ENCODE data around the gene CCDC12. TPM values are rescaled to one million over a fixed set of nuclear protein-coding genes. Genes with fewer than 3 reads are reported as not detected.

Gene CCDC12
- total and polyA plus RNA-seq, 9 of the 15 experiments (the other 6 are each of a cell fraction or from before 2014, with no cell fraction given) = 8.9 to 201 (median 86.9) TPM

- peak in 1 of 2 experiments; percentile 60; a peak in 1 of 4 replicates for TF ChIP-seq ZNF639 (CRISPR knock-in tag; conservative IDR thresholded peaks at IDR 0.05 in 1 of 2, IDR thresholded peaks at IDR 0.05 in 1 of 2)
- TF ChIP-seq TCFL5 (CRISPR knock-in tag; conservative IDR thresholded peaks at IDR 0.05) = no peak
- TF ChIP-seq CREBBP (IDR thresholded peaks at IDR 0.05; ENCODE audit: low read depth, low read length) = no peak
- TF ChIP-seq SP2 (IDR thresholded peaks at IDR 0.05; ENCODE audit: extremely low read depth, low read depth, low read length, poor library complexity, severe bottlenecking) = no peak
- TF ChIP-seq, protein P1, sequence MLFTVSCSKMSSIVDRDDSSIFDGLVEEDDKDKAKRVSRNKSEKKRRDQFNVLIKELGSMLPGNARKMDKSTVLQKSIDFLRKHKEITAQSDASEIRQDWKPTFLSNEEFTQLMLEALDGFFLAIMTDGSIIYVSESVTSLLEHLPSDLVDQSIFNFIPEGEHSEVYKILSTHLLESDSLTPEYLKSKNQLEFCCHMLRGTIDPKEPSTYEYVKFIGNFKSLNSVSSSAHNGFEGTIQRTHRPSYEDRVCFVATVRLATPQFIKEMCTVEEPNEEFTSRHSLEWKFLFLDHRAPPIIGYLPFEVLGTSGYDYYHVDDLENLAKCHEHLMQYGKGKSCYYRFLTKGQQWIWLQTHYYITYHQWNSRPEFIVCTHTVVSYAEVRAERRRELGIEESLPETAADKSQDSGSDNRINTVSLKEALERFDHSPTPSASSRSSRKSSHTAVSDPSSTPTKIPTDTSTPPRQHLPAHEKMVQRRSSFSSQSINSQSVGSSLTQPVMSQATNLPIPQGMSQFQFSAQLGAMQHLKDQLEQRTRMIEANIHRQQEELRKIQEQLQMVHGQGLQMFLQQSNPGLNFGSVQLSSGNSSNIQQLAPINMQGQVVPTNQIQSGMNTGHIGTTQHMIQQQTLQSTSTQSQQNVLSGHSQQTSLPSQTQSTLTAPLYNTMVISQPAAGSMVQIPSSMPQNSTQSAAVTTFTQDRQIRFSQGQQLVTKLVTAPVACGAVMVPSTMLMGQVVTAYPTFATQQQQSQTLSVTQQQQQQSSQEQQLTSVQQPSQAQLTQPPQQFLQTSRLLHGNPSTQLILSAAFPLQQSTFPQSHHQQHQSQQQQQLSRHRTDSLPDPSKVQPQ (CRISPR knock-in tag; IDR thresholded peaks at IDR 0.05; ENCODE audit: borderline replicate concordance) = no peak
- TF ChIP-seq SRSF1 (IDR thresholded peaks at IDR 0.05; ENCODE audit: low read depth, low read length) = no peak
- 0 out of 2 replicates have a peak, but pooled peaks have one; percentile 50 for TF ChIP-seq ZNF584 (CRISPR knock-in tag; IDR thresholded peaks at IDR 0.05; ENCODE audit: low read depth)
- no peak for TF ChIP-seq NFATC3 (IDR thresholded peaks at IDR 0.05)
- peak; percentile 91 for TF ChIP-seq ETV1 (tag; conservative IDR thresholded peaks at IDR 0.05; ENCODE audit: low read depth)
- TF ChIP-seq, protein P2, sequence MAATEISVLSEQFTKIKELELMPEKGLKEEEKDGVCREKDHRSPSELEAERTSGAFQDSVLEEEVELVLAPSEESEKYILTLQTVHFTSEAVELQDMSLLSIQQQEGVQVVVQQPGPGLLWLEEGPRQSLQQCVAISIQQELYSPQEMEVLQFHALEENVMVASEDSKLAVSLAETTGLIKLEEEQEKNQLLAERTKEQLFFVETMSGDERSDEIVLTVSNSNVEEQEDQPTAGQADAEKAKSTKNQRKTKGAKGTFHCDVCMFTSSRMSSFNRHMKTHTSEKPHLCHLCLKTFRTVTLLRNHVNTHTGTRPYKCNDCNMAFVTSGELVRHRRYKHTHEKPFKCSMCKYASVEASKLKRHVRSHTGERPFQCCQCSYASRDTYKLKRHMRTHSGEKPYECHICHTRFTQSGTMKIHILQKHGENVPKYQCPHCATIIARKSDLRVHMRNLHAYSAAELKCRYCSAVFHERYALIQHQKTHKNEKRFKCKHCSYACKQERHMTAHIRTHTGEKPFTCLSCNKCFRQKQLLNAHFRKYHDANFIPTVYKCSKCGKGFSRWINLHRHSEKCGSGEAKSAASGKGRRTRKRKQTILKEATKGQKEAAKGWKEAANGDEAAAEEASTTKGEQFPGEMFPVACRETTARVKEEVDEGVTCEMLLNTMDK (IDR thresholded peaks at IDR 0.05; ENCODE audit: borderline replicate concordance, insufficient read depth, low read depth, low read length, poor library complexity, severe bottlenecking) = no peak
- TF ChIP-seq, protein P3, sequence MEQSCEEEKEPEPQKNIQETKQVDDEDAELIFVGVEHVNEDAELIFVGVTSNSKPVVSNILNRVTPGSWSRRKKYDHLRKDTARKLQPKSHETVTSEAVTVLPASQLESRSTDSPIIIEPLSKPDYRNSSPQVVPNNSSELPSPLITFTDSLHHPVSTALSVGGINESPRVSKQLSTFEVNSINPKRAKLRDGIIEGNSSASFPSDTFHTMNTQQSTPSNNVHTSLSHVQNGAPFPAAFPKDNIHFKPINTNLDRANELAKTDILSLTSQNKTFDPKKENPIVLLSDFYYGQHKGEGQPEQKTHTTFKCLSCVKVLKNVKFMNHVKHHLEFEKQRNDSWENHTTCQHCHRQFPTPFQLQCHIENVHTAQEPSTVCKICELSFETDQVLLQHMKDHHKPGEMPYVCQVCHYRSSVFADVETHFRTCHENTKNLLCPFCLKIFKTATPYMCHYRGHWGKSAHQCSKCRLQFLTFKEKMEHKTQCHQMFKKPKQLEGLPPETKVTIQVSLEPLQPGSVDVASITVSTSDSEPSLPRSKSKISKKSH (CRISPR knock-in tag; IDR thresholded peaks at IDR 0.05) = no peak
- peak; percentile 90 for TF ChIP-seq DPF2 (IDR thresholded peaks at IDR 0.05)
- TF ChIP-seq SNAPC5 (CRISPR knock-in tag; IDR thresholded peaks at IDR 0.05) = no peak
- TF ChIP-seq, protein P4, sequence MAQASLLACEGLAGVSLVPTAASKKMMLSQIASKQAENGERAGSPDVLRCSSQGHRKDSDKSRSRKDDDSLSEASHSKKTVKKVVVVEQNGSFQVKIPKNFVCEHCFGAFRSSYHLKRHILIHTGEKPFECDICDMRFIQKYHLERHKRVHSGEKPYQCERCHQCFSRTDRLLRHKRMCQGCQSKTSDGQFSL (CRISPR knock-in tag; IDR thresholded peaks at IDR 0.05) = no peak
- TF ChIP-seq, protein P4 (tag; IDR thresholded peaks at IDR 0.05) = no peak
- TF ChIP-seq RBM15 (IDR thresholded peaks at IDR 0.05; ENCODE audit: insufficient read depth, low read length) = no peak
- TF ChIP-seq RBFOX2 (IDR thresholded peaks at IDR 0.05; ENCODE audit: low read depth, low read length) = no peak
- TF ChIP-seq CHD1 (IDR thresholded peaks at IDR 0.05; ENCODE audit: low read length) = peak; percentile 42
Measured at GRCh38 chr3:47016934-47017435, 40.4 kb upstream of the CCDC12 start (continued).
